OCI-LY3 (cell line): ENCODE results near the gene THRB.
"Not testable (repeated sequence)": the region's sequence is repeated elsewhere in the genome, so short reads cannot be mapped to it uniquely, and the experiment has no call there.

Source experiments
- CTCF ChIP-seq: fragments of 200-600, 300-600 bp; sonication (generic); IDR thresholded peaks from 2 replicates; pipeline ENCODE4 v1.5.1; 2014; ENCODE audit warnings: antibody characterized with exemption, low read length, low read depth
- EZH2phosphoT487 ChIP-seq: fragments of 200-600 bp; shearing (Covaris generic); IDR thresholded peaks from 2 replicates; pipeline ENCODE4 v1.6.1; 2018; ENCODE audit warnings: antibody characterized with exemption, mixed run types, low read depth

GRCh38 chr3:24413662-24414061 is 81.0 kb downstream of the THRB start:
- not testable (repeated sequence) for TF ChIP-seq CTCF, EZH2phosphoT487
